MCF 10A (cell line): ENCODE measurements around the gene PPP1R36. TPM values are rescaled to one million over a fixed set of nuclear protein-coding genes. Genes with fewer than 3 reads are reported as not detected.
A peak's percentile ranks its signal among the peaks of the same experiment; 100 is the strongest.

Experiments used
- BruUV-seq: library from RNA; stranded (reverse); fragments of 400-500 nt; replicated peaks from 2 replicates; lab custom pipeline; 2021; lab: Mats Ljungman, UMichigan
- CTCF ChIA-PET: fragments of 300-600 bp; sonication (Branson Sonifier 250); formaldehyde crosslinking; extraction: SDS; loops from one replicate; lab custom pipeline; 2021; ENCODE audit warnings: antibody characterized with exemption, inconsistent platforms; lab: Yijun Ruan, JAX
- POLR2A ChIA-PET: fragments of 300-600, 350-650 bp; sonication (Branson Sonifier 250); formaldehyde crosslinking; extraction: SDS; loops from one replicate; lab custom pipeline; 2020; ENCODE audit warnings: antibody characterized with exemption, inconsistent platforms; lab: Yijun Ruan, JAX
- DNase-seq: peaks from one replicate; pipeline ENCODE4 v3.0.0-alpha.2; 2018; ENCODE audit not compliant: unreplicated experiment
- H3K27ac Mint-ChIP-seq: one replicate; pipeline ENCODE4 v1.8.0; 2022; ENCODE audit warnings: mild to moderate bottlenecking, low read depth, mixed read lengths; ENCODE audit not compliant: unreplicated experiment
- H3K27me3 Mint-ChIP-seq: one replicate; pipeline ENCODE4 v1.8.0; 2022; ENCODE audit warnings: mixed read lengths; ENCODE audit not compliant: insufficient read depth, unreplicated experiment
- H3K36me3 Mint-ChIP-seq: one replicate; pipeline ENCODE4 v1.8.0; 2022; ENCODE audit warnings: mild to moderate bottlenecking, moderate library complexity, mixed read lengths; ENCODE audit not compliant: insufficient read depth, unreplicated experiment
- H3K4me1 Mint-ChIP-seq: one replicate; pipeline ENCODE4 v1.8.0; 2022; ENCODE audit warnings: mixed read lengths; ENCODE audit not compliant: insufficient read depth, unreplicated experiment
- H3K4me3 Mint-ChIP-seq: one replicate; pipeline ENCODE4 v1.8.0; 2022; ENCODE audit warnings: mild to moderate bottlenecking, moderate library complexity, mixed read lengths; ENCODE audit not compliant: unreplicated experiment
- H3K9me3 Mint-ChIP-seq: one replicate; pipeline ENCODE4 v1.8.0; 2022; ENCODE audit warnings: mixed read lengths; ENCODE audit not compliant: unreplicated experiment
- intact Hi-C: fragments of 100-400 bp; cut with micrococcal nuclease; formaldehyde crosslinking; loops from 2 replicates; pipeline ENCODE4 v1.14.1; 2022
- total RNA-seq: library from RNA; stranded (reverse); gene quantifications from 2 replicates; pipeline ENCODE4 v1.2.3, GENCODE V29; 2022
- TF ChIP-seq, protein P1 (sequence below): fragments of 200-600 bp; IDR thresholded peaks from one replicate; pipeline ENCODE4 v1.8.0; 2022; ENCODE audit warnings: antibody characterized with exemption, mild to moderate bottlenecking; ENCODE audit not compliant: unreplicated experiment

Gene PPP1R36
- total RNA-seq, 1 experiment from 2014 or later, result 0.47 TPM

DNA sequence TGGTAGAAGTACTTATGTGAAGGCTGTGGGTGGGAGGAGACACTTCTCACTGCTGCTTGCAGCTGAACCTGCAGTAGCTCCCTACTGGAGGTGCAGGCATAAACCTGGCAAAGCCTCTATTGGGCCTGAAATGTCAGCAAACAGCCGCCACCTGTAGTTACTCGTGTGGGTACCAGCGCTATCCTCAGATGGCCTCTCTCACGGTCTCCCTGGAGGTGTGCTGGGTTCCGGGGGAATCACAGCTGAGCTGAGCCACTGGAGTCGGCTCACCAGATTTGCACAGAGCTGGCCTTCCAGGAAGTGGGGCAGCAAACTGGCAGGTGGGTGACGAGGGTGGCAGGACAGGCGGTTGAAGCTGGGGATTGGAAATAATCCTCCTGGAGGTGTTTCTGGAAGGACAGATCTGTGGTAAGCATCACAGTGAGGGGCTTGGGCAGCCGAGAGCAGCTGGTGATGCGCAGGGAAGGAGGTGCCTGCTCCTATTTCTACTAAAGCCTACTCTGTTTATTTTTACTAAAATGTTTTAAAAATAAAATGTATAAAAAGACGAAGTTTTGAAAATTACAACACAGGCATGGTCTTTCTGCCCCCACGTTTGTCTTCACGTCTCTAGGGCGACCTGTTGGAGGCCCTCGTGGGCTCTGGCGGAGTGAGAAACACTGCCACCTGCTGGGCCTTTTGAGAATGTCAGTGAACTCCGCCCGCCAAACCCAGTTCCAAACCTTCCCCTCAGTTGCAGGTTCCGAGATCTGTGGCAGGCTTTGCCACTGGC, 86.6 kb downstream of the PPP1R36 start:
- POLR2A ChIA-PET, result interaction anchor here (0.5 to 3.1 kb wide), 16 partner anchors 18 to 299 kb away, joined by 3 to 35 read pairs (median 4); partner anchors contain the start of genes HSPA2, ZBTB1 and ZBTB25
- BruUV-seq, result no TSS peak
- peak; percentile 68 for DNase-seq
- TF ChIP-seq, protein P1, sequence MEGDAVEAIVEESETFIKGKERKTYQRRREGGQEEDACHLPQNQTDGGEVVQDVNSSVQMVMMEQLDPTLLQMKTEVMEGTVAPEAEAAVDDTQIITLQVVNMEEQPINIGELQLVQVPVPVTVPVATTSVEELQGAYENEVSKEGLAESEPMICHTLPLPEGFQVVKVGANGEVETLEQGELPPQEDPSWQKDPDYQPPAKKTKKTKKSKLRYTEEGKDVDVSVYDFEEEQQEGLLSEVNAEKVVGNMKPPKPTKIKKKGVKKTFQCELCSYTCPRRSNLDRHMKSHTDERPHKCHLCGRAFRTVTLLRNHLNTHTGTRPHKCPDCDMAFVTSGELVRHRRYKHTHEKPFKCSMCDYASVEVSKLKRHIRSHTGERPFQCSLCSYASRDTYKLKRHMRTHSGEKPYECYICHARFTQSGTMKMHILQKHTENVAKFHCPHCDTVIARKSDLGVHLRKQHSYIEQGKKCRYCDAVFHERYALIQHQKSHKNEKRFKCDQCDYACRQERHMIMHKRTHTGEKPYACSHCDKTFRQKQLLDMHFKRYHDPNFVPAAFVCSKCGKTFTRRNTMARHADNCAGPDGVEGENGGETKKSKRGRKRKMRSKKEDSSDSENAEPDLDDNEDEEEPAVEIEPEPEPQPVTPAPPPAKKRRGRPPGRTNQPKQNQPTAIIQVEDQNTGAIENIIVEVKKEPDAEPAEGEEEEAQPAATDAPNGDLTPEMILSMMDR, result peak; percentile 70
- H3K36me3 Mint-ChIP-seq, result peaks cover 5% of the 10 kb centered on the region
- no peak overlapping the region for H3K27ac Mint-ChIP-seq
- H3K27me3 Mint-ChIP-seq, result no peaks in the 10 kb centered on the region
- no peaks in the 10 kb centered on the region for H3K9me3 Mint-ChIP-seq
- peaks cover 17% of the 10 kb centered on the region for H3K4me1 Mint-ChIP-seq
- intact Hi-C loops, result loop anchor here (1.0 to 5.0 kb wide), 4 partner anchors 96 to 294 kb away; partner anchors contain the start of gene HSPA2
- CTCF ChIA-PET, result interaction anchor here (0.6 to 3.9 kb wide), 74 partner anchors 8 to 339 kb away, joined by 3 to 53 read pairs (median 4); partner anchors contain the start of genes HSPA2 and ZBTB25
- H3K4me3 Mint-ChIP-seq, result no peak overlapping the region

DNA sequence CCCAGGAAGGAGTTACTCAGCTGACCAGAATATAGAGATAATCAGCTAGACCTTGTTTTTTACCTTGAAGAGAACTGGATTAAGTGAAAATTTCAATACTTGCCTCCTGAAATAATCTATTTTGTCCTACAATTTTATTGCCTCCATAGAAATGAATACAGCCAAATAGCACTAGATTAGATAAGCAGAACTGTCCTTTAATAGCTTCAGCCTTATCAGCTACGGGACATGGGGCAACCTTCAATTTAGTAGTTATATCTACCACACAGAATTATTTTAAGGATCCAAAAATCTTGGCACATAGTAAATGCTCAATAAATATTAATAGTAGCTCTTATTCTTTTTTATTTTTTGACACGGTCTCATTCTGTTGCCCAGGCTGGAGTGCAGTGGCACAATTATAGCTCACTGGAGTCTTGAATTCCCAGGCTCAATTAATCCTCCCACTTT, 87.2 kb downstream of the PPP1R36 start:
- H3K27ac Mint-ChIP-seq, result no peak overlapping the region
- H3K36me3 Mint-ChIP-seq, result peaks cover 5% of the 10 kb centered on the region
- TF ChIP-seq, protein P1, result no peak
- H3K4me3 Mint-ChIP-seq, result no peak overlapping the region
- BruUV-seq, result no TSS peak
- H3K27me3 Mint-ChIP-seq, result no peaks in the 10 kb centered on the region
- intact Hi-C loops, result loop anchor here (1.0 to 5.0 kb wide), 4 partner anchors 97 to 295 kb away; partner anchors contain the start of gene HSPA2
- peaks cover 17% of the 10 kb centered on the region for H3K4me1 Mint-ChIP-seq
- CTCF ChIA-PET, result interaction anchor here (0.6 to 3.9 kb wide), 60 partner anchors 8 to 339 kb away, joined by 3 to 53 read pairs (median 4); partner anchors contain the start of genes HSPA2 and ZBTB25
- POLR2A ChIA-PET, result interaction anchor here (0.7 to 3.1 kb wide), 16 partner anchors 18 to 299 kb away, joined by 3 to 35 read pairs (median 4); partner anchors contain the start of genes HSPA2, PLEKHG3, ZBTB1 and ZBTB25
- no peaks in the 10 kb centered on the region for H3K9me3 Mint-ChIP-seq
- DNase-seq, result no peak

DNA sequence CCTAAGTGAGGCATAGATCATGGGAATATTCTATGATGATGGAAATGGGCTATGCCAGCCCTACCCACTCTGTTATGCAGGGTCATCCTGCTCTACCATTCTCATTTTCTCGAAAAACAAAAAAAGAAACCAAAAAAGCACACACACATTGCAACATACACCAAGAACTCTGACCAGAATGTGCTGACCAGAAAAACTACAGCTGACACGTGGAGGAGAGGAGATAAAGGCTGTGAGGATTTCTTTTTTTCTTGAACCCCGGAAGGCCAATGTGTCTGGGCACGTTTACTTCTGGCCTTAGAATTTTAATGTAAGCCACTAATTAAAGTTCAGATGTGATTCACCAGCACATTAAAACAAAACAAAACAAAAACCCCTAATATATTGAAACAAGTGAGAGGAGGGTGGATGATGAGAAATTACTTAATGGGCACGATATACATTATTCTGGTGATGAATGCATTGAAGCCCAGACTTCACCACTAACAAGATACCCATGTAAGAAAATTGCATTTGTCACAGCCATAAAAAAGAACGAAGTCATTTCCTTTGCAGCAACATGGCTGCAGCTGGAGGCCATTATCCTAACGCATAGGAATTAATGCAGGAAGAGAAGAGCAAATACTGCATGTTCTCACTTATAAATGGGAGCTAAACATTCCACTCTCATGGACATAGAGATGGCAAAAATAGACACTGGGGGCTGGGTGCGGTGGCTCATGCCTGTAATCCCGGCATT, 88.1 kb downstream of the PPP1R36 start:
- intact Hi-C loops, result loop anchor here (2.0 to 5.0 kb wide), 3 partner anchors 131 to 296 kb away; no protein-coding TSS in a partner anchor
- TF ChIP-seq, protein P1, result no peak
- Mint-ChIP-seq H3K27ac (no peak overlapping the region), H3K4me3 (no peak overlapping the region), H3K4me1 (peaks cover 17% of the 10 kb centered on the region), H3K27me3 (no peaks in the 10 kb centered on the region), H3K9me3 (no peaks in the 10 kb centered on the region), H3K36me3 (peaks cover 5% of the 10 kb centered on the region)
- DNase-seq, result no peak
- BruUV-seq, result no TSS peak
- ChIA-PET CTCF (interaction anchor here (0.7 to 3.9 kb wide), 31 partner anchors 7 to 298 kb away, joined by 3 to 53 read pairs (median 5); partner anchors contain the start of gene HSPA2), POLR2A (interaction anchor here (0.7 to 3.1 kb wide), 10 partner anchors 44 to 134 kb away, joined by 3 to 35 read pairs (median 4); partner anchors contain the start of genes HSPA2, PLEKHG3, ZBTB1 and ZBTB25)
